Astrocyte of the hippocampus (primary cell): ENCODE results near the gene XCR1.
A peak's percentile ranks its signal among the peaks of the same experiment; 100 is the strongest.
"Not testable (repeated sequence)": the region's sequence is repeated elsewhere in the genome, so short reads cannot be mapped to it uniquely, and the experiment has no call there.

Experiments used
- DNase-seq: peaks from one replicate; pipeline ENCODE4 v3.0.0; 2011; ENCODE audit warnings: low read depth, low spot score

Gene XCR1, protein sequence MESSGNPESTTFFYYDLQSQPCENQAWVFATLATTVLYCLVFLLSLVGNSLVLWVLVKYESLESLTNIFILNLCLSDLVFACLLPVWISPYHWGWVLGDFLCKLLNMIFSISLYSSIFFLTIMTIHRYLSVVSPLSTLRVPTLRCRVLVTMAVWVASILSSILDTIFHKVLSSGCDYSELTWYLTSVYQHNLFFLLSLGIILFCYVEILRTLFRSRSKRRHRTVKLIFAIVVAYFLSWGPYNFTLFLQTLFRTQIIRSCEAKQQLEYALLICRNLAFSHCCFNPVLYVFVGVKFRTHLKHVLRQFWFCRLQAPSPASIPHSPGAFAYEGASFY

DNA sequence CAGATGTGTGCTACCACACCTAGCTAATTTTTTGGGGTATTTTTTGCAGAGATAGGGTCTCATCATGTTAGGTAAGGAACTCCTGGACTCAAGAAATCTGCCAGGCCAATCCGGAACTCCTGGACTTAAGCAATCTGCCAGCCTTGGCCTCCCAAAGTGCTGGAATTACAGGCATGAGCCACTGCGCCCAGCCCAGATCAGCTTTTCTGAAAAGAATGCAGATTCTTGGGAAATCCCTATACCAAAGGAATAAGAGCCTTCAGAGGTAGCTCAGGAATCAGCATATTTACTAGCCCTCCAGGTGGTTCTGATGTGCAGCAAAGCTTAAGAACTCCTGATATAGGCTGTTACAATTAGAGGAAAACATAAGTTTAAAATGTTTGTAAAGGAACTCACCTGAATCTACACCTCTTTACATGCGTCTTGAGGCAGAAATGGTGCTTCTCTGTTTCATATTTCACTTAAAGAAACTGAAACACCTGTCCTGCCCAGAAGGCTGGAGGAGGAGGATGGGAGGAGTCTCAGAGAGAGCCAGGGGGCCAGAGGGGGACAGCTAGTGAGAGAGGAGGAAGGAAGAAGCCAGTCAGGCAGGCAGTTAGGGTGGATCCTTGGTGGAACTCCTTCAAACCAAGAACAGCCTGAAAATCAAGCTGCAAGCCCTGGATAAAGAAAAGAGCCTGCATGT lies at the start of gene XCR1:
XCR1 (minus strand) TSS at position 463 of the 685 bp plus-strand sequence. CDS start 5,536 bp downstream, outside the sequence.
- no peak for DNase-seq

DNA sequence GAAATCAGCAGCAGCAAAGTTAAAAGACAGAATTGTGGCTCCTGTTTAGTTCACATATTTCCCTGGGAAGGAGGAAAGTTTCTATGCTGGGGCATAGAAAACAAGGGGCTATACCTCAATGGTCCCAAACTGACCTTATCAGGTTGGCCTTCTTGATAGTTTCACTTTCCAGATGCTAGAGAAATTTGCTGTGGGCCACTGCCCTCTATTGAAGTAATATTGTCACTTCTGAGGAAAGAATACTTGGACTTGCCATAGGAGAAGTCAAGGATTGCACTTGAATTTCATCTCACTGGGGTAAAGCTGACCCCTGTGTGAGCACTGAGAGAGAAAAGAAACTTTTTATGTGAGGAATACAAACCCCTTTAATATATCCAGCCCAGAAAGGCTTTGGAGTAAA lies 49.3 kb upstream of the XCR1 start:
- no peak for DNase-seq

- no peak for DNase-seq
These were observed 48.5 kb upstream of the XCR1 start for GRCh38 chr3:46075816-46076215.

- no peak for DNase-seq
These were observed 44.1 kb upstream of the XCR1 start for GRCh38 chr3:46071222-46071858.

DNA sequence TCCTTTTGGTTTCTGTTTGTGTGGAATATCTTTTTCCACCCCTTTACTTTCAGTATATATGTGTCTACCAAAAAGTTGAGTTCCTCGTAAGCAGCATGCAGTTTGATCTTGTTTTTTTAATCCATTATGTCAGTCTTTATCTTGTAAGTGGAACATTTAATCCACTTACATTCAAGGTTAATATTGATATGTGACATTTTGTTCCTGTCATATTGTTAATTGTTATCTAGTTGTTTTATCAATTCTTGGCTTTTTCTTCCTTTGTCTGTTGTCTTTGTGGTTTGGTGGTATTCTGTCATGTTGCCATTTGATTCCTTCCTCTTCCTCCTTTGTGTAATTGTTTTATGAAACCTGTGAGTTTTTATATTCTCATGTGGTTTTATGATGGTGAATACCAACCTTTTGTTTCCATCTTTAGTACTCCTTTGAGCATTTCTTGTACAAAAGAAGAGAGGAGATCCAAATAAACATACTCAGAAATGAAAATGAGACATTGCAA lies 43.4 kb upstream of the XCR1 start:
- no peak for DNase-seq

- no peak for DNase-seq
These were observed 41.2 kb upstream of the XCR1 start for GRCh38 chr3:46068501-46068900.

DNA sequence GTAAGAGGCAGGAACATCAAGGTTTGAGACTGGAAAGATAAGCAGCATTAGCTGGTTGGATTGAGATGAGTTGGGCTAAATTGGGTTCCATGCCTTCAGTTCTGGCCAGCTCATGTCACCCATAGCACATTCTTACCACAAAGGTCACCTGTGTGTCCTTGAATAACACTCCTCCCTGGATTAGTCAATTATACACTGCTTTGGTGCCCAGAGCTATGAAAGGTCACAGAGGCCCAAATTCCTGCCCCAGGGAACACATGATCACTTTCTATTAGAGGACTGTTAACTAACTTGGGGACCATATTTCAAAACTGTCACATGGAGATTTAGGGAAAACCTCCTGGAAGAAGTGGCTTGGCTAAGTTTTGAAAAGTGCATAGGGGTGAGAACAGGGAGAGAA lies 40.1 kb upstream of the XCR1 start:
- no peak for DNase-seq

GRCh38 chr3:46065750-46066256 lies 38.5 kb upstream of the XCR1 start:
- no peak for DNase-seq

- DNase-seq, result peak; percentile 15
These were observed 38.0 kb upstream of the XCR1 start for GRCh38 chr3:46065294-46065705.

- DNase-seq, result no peak
These were observed 35.4 kb upstream of the XCR1 start for GRCh38 chr3:46062679-46063078.

GRCh38 chr3:46061887-46062286 lies 34.6 kb upstream of the XCR1 start:
- DNase-seq, result no peak

GRCh38 chr3:46061108-46061720 lies 33.9 kb upstream of the XCR1 start:
- no peak for DNase-seq

DNA sequence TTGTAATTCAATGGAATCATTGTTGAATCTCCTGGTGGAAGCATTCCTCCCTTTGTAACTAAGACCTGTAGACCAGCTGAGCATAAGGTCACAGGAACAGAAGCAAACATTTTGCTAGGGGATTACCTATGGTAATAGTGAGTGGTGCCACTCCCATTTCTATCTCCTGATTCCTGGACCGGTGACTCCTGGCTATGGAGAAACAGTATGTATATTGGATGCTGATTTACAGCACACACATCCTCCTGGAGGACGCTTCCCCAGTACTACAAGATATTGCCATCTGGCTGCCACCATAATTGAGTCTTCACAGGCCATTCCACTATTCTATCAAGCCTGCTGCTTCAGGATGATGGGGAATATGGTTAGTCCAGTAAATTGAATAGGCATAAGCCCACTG lies 33.3 kb upstream of the XCR1 start:
- no peak for DNase-seq

DNA sequence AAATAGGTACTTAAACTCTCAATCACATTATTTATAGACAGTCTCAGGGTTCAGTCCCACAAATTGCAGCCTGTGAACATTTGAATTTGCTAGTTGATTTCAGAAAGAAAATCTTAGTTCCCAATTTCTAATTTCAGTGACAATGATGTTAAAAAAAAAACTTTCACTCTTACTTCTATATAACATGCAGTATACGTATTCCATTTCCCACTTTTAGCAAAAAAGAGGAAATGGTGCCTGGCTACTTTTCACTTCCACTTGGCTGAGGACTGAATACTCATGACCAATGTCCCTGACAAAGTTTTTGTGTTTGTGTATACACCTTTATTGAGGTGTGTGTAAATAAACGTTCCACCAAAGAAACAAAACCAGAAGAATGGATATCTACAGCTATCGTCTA lies 32.1 kb upstream of the XCR1 start:
- no peak for DNase-seq

- no peak for DNase-seq
These were observed 31.7 kb upstream of the XCR1 start for GRCh38 chr3:46058981-46059380.

GRCh38 chr3:46057716-46058115 lies 30.4 kb upstream of the XCR1 start:
- DNase-seq, result no peak

GRCh38 chr3:46056686-46057085 lies 29.4 kb upstream of the XCR1 start:
- DNase-seq, result no peak

DNA sequence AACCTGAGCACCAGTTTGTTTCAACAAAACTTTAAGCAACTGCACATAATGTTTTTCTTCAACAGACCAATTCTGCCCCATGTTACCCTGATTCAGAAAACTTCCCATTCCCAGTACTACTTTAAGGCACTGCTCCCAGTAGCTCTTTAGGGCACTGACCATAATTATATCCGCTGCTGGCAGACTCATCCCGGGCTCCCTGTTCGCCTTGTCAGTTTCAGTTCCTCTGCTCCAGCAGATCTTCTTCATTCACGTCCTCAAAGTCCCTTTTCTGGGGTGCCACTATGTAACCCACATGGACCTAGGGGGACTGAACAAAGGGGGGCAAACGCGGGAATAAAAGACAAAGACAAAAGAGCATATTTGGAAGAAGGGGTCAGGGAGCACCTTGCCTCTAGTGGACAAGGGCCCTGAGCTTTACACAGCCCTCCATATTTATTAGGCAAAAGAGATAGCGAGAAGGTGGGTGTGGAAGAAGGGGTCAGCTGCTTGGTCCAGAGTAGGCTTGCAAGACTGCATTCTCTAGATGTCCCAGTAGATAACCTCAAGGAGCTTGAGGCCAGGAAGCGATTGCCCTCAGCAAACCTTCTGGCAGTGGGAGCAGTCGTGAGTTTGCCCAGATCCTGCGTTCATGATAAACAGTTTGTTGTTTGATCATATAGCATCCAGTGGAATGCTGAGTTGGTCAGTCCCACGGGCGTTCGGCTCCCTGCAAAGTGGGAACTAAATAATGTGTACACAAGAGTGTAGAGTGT lies 26.7 kb upstream of the XCR1 start:
- DNase-seq, result not testable (repeated sequence)

DNA sequence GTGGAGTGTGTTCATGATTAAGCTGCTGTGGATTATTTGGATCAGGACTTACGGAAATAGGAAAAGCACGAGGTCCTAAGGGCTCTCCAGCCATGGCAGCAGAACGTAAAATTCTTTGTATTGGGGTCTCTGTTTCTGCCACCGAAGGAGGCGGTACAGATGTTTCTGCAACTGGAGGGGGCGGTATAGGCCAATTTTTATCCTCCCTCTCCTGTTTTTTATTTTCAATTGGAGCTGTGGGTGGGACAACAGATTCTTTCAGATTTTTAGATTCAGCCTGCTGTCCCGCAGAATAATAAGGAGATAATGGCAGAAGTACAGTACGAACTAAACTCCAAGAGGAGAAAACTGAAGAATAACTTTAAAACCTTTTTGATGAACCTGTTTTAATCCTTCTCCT lies 26.0 kb upstream of the XCR1 start:
- not testable (repeated sequence) for DNase-seq

DNA sequence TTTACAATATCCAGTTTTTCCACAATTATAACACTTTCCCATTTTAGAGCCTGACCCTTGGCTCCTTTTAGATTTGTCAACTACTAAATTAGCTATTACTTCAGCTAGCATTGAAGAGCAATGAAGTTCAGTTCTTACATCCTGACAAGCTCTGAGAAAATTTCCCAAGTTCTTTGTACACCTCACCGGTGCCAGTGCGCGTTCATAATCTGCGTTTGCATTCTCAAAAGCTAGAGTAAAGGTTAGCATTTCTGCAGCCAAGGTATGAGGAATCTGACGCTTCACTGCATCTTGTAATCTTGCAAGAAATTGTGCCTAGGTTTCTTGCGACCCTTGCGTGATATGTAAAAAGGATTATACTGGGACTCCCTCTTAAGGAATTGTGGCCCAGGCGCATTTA lies 25.2 kb upstream of the XCR1 start:
- no peak for DNase-seq

- DNase-seq, result no peak
These were observed 21.8 kb upstream of the XCR1 start for GRCh38 chr3:46049093-46049492.
